K562 (cell line): ENCODE data around the gene GOLT1A. TPM values are rescaled to one million over a fixed set of nuclear protein-coding genes. Genes with fewer than 3 reads are reported as not detected.

ENCODE experiments used
- ATAC-seq: fragments of 200-7000 bp; cut with Tn5 transposase; 3 replicates; pipeline ENCODE4 v1.9.1; 2020; ENCODE audit warnings: moderate library complexity
- BruUV-seq: library from RNA; stranded (reverse); fragments of 400-500 nt; replicated peaks from 2 replicates; lab custom pipeline; 2021; lab: Mats Ljungman, UMichigan
- CTCF ChIA-PET: fragments of 300-600 bp; formaldehyde crosslinking; extraction: SDS; loops from one replicate; lab custom pipeline; 2021; ENCODE audit warnings: low intra/inter-chr PET ratio; lab: Yijun Ruan, JAX
- POLR2A ChIA-PET: fragments of 300-600, 350-650 bp; sonication (Branson Sonifier 250); formaldehyde crosslinking; extraction: SDS; loops from one replicate; lab custom pipeline; 2021; ENCODE audit warnings: antibody characterized with exemption, inconsistent platforms; lab: Yijun Ruan, JAX
- DNase-seq, 4 experiments: peaks; one replicate each; pipeline versions ENCODE4 v3.0.0 to v3.0.0-alpha.2; 2011 to 2018; ENCODE audit warnings: low spot score in 3 of 4, mixed read lengths in 3 of 4; ENCODE audit errors: extremely low read depth in 1 of 4
- FAIRE-seq: peaks from 2 replicates; lab custom pipeline; 2011; peaks lifted over from hg19 to GRCh38; lab: Jason Lieb, UNC
- H2AFZ ChIP-seq: 2 replicates; pipeline ENCODE4 v1.6.0; 2011; ENCODE audit warnings: low read depth, low read length, control low read depth, inconsistent platforms
- H3K27ac ChIP-seq: fragments of 200-600 bp; 3 replicates; pipeline ENCODE4 v1.8.0; 2011; ENCODE audit warnings: low read depth, mild to moderate bottlenecking, control low read depth, inconsistent platforms, low read length, moderate library complexity, mixed read lengths; ENCODE audit errors: extremely low read depth
- H3K27me3 ChIP-seq, 2 experiments: fragments of 300-600 bp in 1 of 2; 2 replicates in 1 of 2; 3 replicates in 1 of 2; pipeline versions ENCODE4 v1.6.0 to v1.8.0; 2011; ENCODE audit warnings: inconsistent platforms in 2 of 2, low read length in 2 of 2, mild to moderate bottlenecking in 1 of 2, mixed read lengths in 1 of 2, moderate library complexity in 1 of 2; ENCODE audit not compliant: control insufficient read depth in 2 of 2, insufficient read depth in 2 of 2
- H3K36me3 ChIP-seq: fragments of 300-600 bp; 3 replicates; pipeline ENCODE4 v1.8.0; 2011; ENCODE audit warnings: mild to moderate bottlenecking, low read length, inconsistent platforms; ENCODE audit not compliant: control insufficient read depth, insufficient read depth
- H3K4me1 ChIP-seq, 2 experiments: fragments of 200-600 bp in 1 of 2; replicated peaks in 1 of 2; 2 replicates in 1 of 2; 3 replicates in 1 of 2; pipeline versions ENCODE4 v1.5.1 to v1.8.0; 2011; ENCODE audit warnings: inconsistent platforms in 2 of 2, low read length in 2 of 2, mild to moderate bottlenecking in 1 of 2, mixed read lengths in 1 of 2, moderate library complexity in 1 of 2; ENCODE audit not compliant: control insufficient read depth in 2 of 2, insufficient read depth in 2 of 2
- H3K4me2 ChIP-seq: 2 replicates; pipeline ENCODE4 v1.6.1; 2011; ENCODE audit warnings: low read length, control low read depth, inconsistent platforms, mixed read lengths; ENCODE audit not compliant: insufficient read depth
- H3K4me3 ChIP-seq: fragments of 200-600 bp; sonication (generic), shearing (Covaris generic); 2 replicates; pipeline ENCODE4 v1.5.1; 2016; ENCODE audit warnings: control low read depth, inconsistent platforms
- H3K79me2 ChIP-seq: fragments of 200-600 bp; 3 replicates; pipeline ENCODE4 v1.8.0; 2011; ENCODE audit warnings: low read length, inconsistent platforms; ENCODE audit not compliant: control insufficient read depth, insufficient read depth
- H3K9ac ChIP-seq, 2 experiments: 2 replicates each; pipeline versions ENCODE4 v1.6.0 to v1.6.1; 2011; ENCODE audit warnings: low read depth in 2 of 2, low read length in 2 of 2, control low read depth in 1 of 2, inconsistent platforms in 1 of 2, mild to moderate bottlenecking in 1 of 2, mixed read lengths in 1 of 2; ENCODE audit not compliant: insufficient read depth in 1 of 2
- H3K9me1 ChIP-seq: one replicate; pipeline ENCODE4 v1.6.0; 2011; ENCODE audit warnings: inconsistent platforms, mild to moderate bottlenecking, low read length, moderate library complexity; ENCODE audit not compliant: control insufficient read depth, insufficient read depth
- H3K9me3 ChIP-seq: replicated peaks from 2 replicates; pipeline ENCODE4 v1.5.1; 2011; ENCODE audit warnings: low read depth, low read length, inconsistent platforms; ENCODE audit not compliant: control insufficient read depth, insufficient read depth
- H4K20me1 ChIP-seq: replicated peaks from 2 replicates; pipeline ENCODE4 v1.6.1; 2011; ENCODE audit warnings: low read length, inconsistent platforms, mixed read lengths; ENCODE audit not compliant: control insufficient read depth, insufficient read depth
- ATF2 ChIP-seq: sonication (generic); formaldehyde crosslinking; IDR thresholded peaks from 2 replicates; pipeline ENCODE4 v1.8.1; 2022; ENCODE audit warnings: missing genetic modification reagents
- CSDE1 ChIP-seq, 2 experiments: fragments of 450-650 bp; IDR thresholded peaks; 2 replicates each; pipeline ENCODE4 v1.6.1; 2016; ENCODE audit warnings: mild to moderate bottlenecking in 1 of 2
- NR2C1 ChIP-seq, 2 experiments: fragments of 450-650 bp; IDR thresholded peaks; 2 replicates each; pipeline ENCODE4 v1.6.1; 2017; ENCODE audit warnings: mild to moderate bottlenecking in 2 of 2, antibody characterized with exemption in 1 of 2, inconsistent platforms in 1 of 2, missing compliant biosample characterization in 1 of 2, missing genetic modification characterization in 1 of 2
- RHOXF2B ChIP-seq: fragments of 250-450 bp; sonication (Bioruptor Pico); conservative IDR thresholded peaks from 2 replicates; pipeline ENCODE4 v1.5.1; 2021
- SIRT6 ChIP-seq: IDR thresholded peaks from one replicate; pipeline ENCODE4 v1.6.1; 2012; ENCODE audit warnings: low read depth, mild to moderate bottlenecking, control low read depth, inconsistent platforms, low read length, moderate library complexity
- SMARCA5 ChIP-seq: fragments of 450-650 bp; IDR thresholded peaks from 2 replicates; pipeline ENCODE4 v1.6.1; 2016
- TCF15 ChIP-seq: fragments of 250-450 bp; sonication (Bioruptor Pico); IDR thresholded peaks from 2 replicates; pipeline ENCODE4 v1.8.0; 2022; ENCODE audit warnings: moderate library complexity, mild to moderate bottlenecking, inconsistent platforms
- UBTF ChIP-seq, 2 experiments: IDR thresholded peaks; 2 replicates each; pipeline ENCODE4 v1.6.1; 2012; ENCODE audit warnings: improper control_type of control experiment in 2 of 2, low read depth in 2 of 2, low read length in 2 of 2, borderline replicate concordance in 1 of 2
- ZBTB34 ChIP-seq: fragments of 250-450 bp; sonication (Bioruptor Pico); IDR thresholded peaks from 2 replicates; pipeline ENCODE4 v1.8.0; 2021; ENCODE audit warnings: mild to moderate bottlenecking, moderate library complexity
- ZNF197 ChIP-seq: fragments of 200-800 bp; sonication (Bioruptor generic); IDR thresholded peaks from 2 replicates; pipeline ENCODE4 v1.6.1; 2016; ENCODE audit warnings: low read depth, missing genetic modification characterization, missing compliant biosample characterization
- ZNF316 ChIP-seq: fragments of 450-650 bp; IDR thresholded peaks from 2 replicates; pipeline ENCODE4 v1.6.1; 2016
- ZNF785 ChIP-seq: fragments of 250-450 bp; sonication (Bioruptor Pico); IDR thresholded peaks from 2 replicates; pipeline ENCODE4 v1.4.0; 2020; ENCODE audit warnings: mild to moderate bottlenecking
- WGBS: fragments of 100-300 bp; shearing (Covaris generic); methylation state at CpG from one replicate; pipeline ENCODE4 v1.1.6; 2016; ENCODE audit warnings: low coverage, mixed read lengths; ENCODE audit not compliant: insufficient coverage; ENCODE audit errors: missing lambda C conversion rate; 5-methylcytosine and 5-hydroxymethylcytosine counted together
- in situ Hi-C: fragments of 300-500 bp; cut with MboI; formaldehyde crosslinking; loops from 4 replicates; pipeline ENCODE4 v1.15.0; 2018; ENCODE audit warnings: inconsistent platforms, mixed read lengths
- intact Hi-C: fragments of 100-400 bp; cut with micrococcal nuclease; formaldehyde crosslinking; loops from 2 replicates; pipeline ENCODE4 v1.14.2; 2022
- polyA plus RNA-seq, 8 experiments: library from polyadenylated mRNA; depleted of rRNA in 4 of 8; stranded (reverse) in 5 of 8; unstranded in 3 of 8; fragments of >200 nt; fragmentation: Nextera tagmentation in 2 of 8; fragmentation: Illumina TruSeq in 1 of 8; extraction: Ambion mirVana in 2 of 8; extraction: Trizol in 1 of 8; gene quantifications; 2 replicates each; pipeline versions ENCODE4 v1.2.1 to v1.2.3, GENCODE V29; 2011 to 2014; ENCODE audit warnings: inconsistent platforms in 1 of 8, missing spikeins in 1 of 8
- total RNA-seq, 7 experiments: library from RNA; depleted of rRNA in 6 of 7; stranded (reverse); fragments of >200 nt in 6 of 7; fragmentation: Illumina TruSeq in 2 of 7; extraction: Trizol in 2 of 7; gene quantifications; 2 replicates each; pipeline versions ENCODE4 v1.2.1 to v1.2.3, GENCODE V29; 2011 to 2021; ENCODE audit warnings: low replicate concordance in 1 of 7
- TF ChIP-seq, protein P1 (sequence below): sonication (generic); formaldehyde crosslinking; IDR thresholded peaks from 2 replicates; pipeline ENCODE4 v1.8.0; 2022; ENCODE audit warnings: missing genetic modification reagents, mild to moderate bottlenecking, borderline replicate concordance

GOLT1A gene
- total and polyA plus RNA-seq, 9 of the 15 experiments (the other 6 are each of a cell fraction or from before 2014, with no cell fraction given) = not detected

DNA sequence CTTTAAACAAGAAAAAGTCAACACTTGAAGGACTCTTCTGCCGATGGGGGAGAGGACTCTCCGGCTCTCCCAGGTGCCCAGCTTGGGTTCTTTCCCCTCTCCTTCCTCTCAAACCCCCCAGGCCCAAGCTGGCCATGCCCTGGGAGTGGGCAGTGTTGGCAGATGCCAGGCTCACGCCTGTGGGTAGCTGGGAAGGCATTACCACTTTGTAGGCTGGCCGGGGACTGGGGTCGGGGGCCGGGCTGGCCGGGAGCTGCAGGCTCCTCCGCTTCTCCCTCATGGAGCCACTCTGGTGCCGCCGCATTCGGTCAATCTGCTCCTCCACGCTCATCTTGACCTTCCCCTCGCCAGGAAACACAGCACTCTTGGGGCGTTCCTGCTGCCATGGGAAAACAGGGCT is 16.4 kb upstream of the GOLT1A start (continued):
- TF ChIP-seq, protein P1, sequence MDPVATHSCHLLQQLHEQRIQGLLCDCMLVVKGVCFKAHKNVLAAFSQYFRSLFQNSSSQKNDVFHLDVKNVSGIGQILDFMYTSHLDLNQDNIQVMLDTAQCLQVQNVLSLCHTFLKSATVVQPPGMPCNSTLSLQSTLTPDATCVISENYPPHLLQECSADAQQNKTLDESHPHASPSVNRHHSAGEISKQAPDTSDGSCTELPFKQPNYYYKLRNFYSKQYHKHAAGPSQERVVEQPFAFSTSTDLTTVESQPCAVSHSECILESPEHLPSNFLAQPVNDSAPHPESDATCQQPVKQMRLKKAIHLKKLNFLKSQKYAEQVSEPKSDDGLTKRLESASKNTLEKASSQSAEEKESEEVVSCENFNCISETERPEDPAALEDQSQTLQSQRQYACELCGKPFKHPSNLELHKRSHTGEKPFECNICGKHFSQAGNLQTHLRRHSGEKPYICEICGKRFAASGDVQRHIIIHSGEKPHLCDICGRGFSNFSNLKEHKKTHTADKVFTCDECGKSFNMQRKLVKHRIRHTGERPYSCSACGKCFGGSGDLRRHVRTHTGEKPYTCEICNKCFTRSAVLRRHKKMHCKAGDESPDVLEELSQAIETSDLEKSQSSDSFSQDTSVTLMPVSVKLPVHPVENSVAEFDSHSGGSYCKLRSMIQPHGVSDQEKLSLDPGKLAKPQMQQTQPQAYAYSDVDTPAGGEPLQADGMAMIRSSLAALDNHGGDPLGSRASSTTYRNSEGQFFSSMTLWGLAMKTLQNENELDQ = no peak

DNA sequence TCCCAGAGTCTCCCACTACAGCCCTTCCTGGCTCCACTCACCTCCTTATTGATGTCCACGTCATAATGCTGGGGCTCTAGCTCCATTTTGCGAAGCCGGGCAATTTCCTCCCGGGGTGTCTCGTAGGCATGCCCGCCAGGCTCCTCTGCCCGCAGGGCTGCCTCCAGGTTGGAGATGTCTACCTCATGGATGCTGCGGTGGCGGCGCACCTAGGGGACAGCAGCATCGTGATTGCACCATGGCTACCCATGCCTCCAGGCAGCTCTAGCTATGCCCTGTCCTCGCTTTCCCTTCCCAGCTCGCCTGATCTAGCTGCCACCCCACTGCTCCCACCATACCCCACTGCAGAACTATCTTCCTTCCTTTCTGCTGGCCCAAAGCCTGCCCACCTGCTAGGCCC is 15.1 kb upstream of the GOLT1A start:
- no peaks in the 10 kb centered on the region for H3K9me1 ChIP-seq
- no peak for ATAC-seq
- FAIRE-seq = no peak

More for the DNA sequence above, 15.1 kb upstream of the GOLT1A start:
- intact Hi-C loops (no loop called here), in situ Hi-C loops (no loop called here)
- no TSS peak for BruUV-seq
- H3K27me3 ChIP-seq = peaks cover 23 to 25% of the 10 kb centered on the region in 2 experiments
- no peak overlapping the region for H3K27ac ChIP-seq
- H3K79me2 ChIP-seq = no peaks in the 10 kb centered on the region
- no peak for DNase-seq
- no peak overlapping the region for H3K4me2 ChIP-seq
- CTCF ChIA-PET = no interaction called here
- H3K9me3 ChIP-seq = no peaks in the 10 kb centered on the region
- H4K20me1 ChIP-seq = peaks cover 5% of the 10 kb centered on the region
- TF ChIP-seq SMARCA5 (no peak), UBTF (IDR thresholded peaks at IDR 0.05; ENCODE audit: borderline replicate concordance in 1 of 2, low read depth in 2 of 2, low read length in 2 of 2) (no peak), RHOXF2B (CRISPR knock-in tag) (no peak), ZNF785 (CRISPR knock-in tag) (no peak), ATF2 (CRISPR knock-in tag) (no peak), SIRT6 (no peak), ZNF316 (no peak), TCF15 (CRISPR knock-in tag) (no peak), ZBTB34 (CRISPR knock-in tag) (no peak), CSDE1 (IDR thresholded peaks at IDR 0.05) (no peak), NR2C1 (IDR thresholded peaks at IDR 0.05) (no peak), NR2C1 (tag; IDR thresholded peaks at IDR 0.05) (no peak), ZNF197 (CRISPR knock-in tag) (no peak)
- WGBS = 13% methylated on average over 13 of the region's 13 CpGs
- H2AFZ ChIP-seq = no peak overlapping the region
- POLR2A ChIA-PET = interaction anchor here (0.6 to 1.0 kb wide), 4 partner anchors 8 to 287 kb away, joined by 3 read pairs; partner anchors contain the start of gene MDM4
- H3K9ac ChIP-seq = no peak overlapping the region
- no peak overlapping the region for H3K4me3 ChIP-seq
- peaks cover 13 to 17% of the 10 kb centered on the region in 2 experiments; a peak in 4 of 5 replicates for H3K4me1 ChIP-seq
- H3K36me3 ChIP-seq = no peaks in the 10 kb centered on the region
